GM21825 (cell line): Measurements from ENCODE around the gene ZNF831.

ENCODE experiments used
- ATAC-seq: cut with Tn5 transposase; IDR thresholded peaks from one replicate; pipeline ENCODE4 v1.9.1; 2021; ENCODE audit warnings: mild to moderate bottlenecking, moderate library complexity; ENCODE audit not compliant: unreplicated experiment

ZNF831 gene

DNA sequence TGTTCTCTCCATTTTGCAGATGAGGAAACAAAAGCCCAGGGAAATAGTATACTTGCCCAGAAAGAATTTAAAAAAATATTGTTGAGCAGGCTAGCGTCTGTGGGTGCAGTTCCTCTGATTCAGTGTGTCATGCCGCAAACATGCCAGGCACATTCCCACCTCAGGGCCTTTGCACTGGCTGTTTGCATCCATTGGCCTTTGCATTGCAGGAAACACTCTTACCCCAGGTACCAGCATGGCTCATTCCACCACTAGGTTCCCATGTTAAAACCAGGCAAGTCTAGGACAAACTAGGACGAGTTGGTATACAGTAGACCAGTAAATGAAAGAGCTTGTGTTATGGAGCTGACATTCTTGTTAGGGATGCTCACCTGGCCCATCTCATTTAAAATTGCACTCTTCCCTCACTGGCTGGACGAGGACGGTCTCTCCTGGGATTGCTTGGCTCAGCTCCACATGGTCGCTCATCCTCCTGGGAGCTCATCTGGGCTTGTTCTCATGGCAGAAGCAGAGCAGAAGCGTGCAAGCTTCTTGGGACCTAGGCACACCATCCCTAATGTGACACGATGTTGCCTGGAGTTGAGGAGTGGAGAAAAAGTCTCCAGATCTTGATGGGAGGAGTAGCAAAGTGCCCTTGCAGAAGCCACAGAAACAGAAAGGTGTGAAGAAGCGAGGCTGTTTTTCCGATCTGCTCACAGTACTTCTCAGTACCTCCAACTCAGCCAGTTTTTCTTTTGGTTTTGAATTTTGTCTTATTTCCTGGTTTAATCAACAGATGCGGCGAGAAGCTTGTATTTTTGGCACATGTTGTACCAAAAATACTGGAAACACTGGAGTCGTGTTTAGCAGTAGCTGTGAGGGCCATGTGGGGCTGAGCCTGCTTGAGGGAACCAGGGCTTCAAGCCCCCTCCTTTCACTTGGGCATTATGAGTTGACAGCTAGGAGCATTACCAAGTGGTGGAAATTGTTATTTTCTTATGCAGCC lies 13.9 kb downstream of the ZNF831 start:
- no peak for ATAC-seq

DNA sequence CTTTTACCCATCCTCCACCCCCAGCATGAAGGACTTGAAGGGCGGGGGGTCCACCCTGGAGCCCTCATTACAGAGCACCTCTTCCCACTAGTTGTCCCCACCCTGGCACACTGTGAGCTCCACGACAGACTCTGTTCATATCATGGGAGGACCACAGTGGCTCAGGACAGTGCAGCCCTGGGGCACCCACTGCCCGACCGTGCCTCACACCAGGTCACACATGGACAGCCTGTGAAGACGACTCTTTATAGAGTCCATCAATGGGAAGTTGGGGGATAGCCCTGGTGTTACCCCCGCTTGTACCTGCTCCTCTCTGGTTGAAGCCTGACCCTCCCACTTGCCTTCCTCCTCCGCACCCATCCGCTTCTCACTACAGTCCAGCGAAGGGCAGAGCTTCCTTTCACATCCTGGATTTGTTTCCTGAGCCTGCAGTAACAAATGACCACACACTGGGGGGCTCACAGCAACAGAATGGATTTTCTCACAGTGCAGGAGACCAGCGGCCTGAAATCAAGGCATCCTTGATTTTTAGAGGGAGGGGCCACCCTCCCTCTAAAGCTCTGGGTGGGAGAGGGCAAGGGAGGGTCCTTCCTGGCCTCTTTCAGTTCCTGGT lies 15.5 kb downstream of the ZNF831 start:
- ATAC-seq, result no peak

DNA sequence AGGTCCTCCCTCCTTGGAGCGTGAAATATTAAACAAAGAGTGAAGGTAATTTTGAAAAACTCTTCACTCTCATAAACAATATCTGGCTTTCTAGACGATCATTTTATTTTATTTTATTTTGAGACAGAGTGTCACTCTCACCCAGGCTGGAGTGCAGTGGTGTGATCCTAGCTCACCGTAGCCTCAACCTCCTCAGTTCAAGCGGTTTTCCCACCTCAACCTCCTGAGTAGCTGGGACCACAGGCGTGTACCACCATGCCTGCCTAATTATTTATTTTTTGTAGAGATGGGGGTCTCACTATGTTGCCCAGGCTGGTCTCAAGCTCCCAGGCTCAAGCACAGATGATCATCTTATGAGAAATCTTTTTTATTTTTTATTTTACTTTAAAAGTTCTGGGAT lies 16.4 kb downstream of the ZNF831 start:
- no peak for ATAC-seq

DNA sequence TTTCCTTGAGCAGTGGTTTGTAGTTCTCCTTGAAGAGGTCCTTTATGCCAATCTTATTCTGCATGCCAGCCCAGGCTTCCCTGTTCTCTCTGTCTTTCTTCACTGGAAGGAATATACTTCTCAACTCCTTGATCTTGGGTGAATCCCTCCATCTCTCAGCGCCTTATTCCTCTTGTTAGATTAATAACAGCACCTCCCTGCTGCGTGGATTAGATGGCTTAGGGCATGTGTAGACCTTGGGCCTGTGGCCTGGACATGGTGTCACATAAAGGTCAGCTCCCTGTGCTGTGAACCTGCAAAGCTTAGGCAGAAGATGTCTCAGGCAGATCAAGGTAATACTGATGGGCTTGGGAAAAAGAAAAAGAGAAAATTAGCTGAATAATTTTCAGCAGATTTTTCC lies 18.3 kb downstream of the ZNF831 start:
- ATAC-seq, result no peak

DNA sequence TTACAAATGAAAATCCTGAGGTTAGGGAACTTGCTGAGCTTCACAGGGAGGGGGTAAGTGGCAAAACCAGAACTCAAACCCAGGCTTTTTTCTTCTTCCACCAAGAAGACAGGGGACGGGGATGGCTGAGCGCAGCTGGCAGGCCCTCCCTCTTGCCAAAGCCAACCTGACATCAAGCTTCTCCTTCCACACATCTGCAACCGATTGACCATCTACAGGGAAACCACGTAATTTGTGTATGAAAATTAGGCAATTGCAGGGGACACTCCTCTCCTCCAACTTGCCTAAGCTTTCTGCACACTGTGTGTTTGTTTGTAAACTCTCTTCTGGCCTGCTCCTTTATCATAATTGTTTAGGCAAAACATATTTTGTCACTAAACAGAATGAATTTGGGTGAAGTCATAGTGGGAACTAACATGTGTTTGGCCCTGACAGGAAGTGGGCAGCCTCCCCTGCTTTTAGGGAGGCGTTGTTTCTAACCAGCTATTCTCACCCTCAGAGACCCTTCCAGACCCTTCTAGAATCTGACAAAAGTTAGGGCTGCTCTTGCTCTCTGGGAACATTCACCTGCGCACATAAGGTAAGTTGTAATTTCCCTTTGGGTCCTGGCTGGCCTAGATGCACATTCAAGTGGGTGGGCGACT lies 18.9 kb downstream of the ZNF831 start:
- no peak for ATAC-seq

DNA sequence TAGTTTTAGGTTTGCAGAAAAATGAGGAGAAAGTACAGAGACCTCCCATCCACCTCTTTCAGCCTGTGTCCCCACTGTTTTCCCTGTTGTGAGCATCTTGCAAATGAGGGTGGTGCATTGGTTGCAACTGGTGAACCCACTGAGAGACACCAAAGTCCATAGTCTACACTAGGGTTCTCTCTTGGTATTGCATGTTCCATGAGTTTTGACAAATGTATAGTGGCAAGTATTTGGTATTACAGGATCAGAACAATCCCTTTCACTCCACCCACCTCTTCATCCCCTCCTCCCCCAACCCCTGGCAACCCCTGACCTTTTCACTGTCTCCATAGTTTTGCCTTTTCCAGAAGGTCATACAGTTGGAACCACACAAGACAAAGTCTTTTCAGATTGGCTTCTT lies 20.1 kb downstream of the ZNF831 start:
- ATAC-seq, result no peak

GRCh38 chr20:59184880-59185447 lies 21.3 kb downstream of the ZNF831 start:
- no peak for ATAC-seq

GRCh38 chr20:59185809-59186208 lies 22.2 kb downstream of the ZNF831 start:
- no peak for ATAC-seq

- no peak for ATAC-seq
Measured at GRCh38 chr20:59190466-59190865, 26.8 kb downstream of the ZNF831 start.

- no peak for ATAC-seq
Measured at GRCh38 chr20:59191036-59191755, 27.6 kb downstream of the ZNF831 start.

- ATAC-seq, result no peak
Measured at GRCh38 chr20:59191756-59192532, 28.3 kb downstream of the ZNF831 start.

GRCh38 chr20:59192533-59192896 lies 28.9 kb downstream of the ZNF831 start:
- no peak for ATAC-seq

- no peak for ATAC-seq
Measured at GRCh38 chr20:59193325-59193724, 29.7 kb downstream of the ZNF831 start.

- ATAC-seq, result no peak
Measured at GRCh38 chr20:59194023-59194935, 30.7 kb downstream of the ZNF831 start.

DNA sequence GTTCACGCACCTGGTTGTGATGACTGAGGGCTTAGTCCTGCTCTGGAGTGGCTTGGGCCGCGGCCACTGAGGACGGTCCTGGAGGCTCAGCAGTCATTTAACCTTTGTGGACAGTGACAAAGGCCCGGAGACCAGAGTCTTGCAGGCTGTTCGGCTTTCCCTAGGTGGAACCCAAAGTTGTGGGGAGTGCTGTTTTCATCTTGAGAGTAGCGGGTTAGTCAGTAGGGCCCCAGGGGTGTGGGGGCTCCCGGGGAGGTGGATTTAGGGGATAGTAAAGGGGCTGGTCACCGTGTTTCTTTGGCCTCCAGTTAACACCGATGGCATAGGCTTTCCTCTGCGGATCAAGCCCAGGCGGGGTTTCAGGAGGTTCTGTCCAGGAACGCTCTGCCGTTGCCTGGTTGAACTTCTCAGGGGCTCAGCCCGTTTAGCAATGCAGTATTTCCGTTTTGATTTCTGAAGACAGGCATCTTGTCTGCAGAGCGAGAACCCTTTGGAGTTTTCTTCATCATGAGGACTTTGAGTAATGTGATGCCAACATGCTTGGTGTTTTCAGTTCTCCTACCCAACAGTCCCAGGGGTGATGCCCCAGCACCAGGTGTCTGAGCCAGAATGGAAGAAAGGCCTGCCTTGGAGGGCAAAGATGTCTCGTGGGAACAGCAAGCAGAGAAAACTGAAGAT lies 31.8 kb downstream of the ZNF831 start:
- no peak for ATAC-seq

- no peak for ATAC-seq
Measured at GRCh38 chr20:59204165-59204894, 40.7 kb downstream of the ZNF831 start.

DNA sequence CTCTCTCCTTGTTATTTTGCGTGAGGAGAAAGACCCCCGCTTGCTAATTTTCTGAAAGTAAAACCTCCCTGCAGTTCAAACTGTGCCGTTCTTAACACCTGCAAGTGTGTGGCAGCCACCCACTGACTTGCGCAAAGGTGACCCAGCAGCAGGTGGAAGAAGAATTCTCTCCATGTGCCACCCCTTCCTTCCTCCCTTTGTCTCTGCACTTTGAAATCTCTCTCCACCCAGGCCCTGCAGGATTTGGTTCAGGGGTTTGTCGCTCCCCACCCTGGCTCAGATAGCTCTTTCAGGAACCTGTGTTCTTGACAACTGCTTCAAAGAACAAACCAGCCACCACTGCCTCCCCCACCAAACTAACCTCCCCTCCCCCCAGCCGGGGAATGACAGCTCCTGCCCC lies 41.4 kb downstream of the ZNF831 start:
- ATAC-seq, result no peak

DNA sequence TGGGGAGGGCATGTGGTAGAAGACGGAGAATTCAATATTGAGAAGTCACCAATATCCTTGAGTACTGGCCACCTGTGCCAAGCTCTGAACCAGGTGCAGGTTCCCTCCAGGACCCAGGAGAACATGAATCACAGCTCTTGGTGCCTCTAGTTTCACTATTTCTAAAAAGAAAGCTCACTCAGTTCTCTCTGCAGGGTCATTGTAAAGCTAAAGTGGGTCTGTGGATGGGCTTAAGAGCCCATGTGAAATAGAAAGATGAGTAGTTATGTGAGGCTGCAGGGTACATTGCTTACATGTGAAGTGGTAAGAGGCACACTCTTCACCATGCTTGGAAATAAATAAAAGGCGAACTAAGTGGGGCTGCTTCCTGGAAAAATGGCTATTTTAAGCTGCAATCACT lies 43.6 kb downstream of the ZNF831 start:
- ATAC-seq, result no peak
